GM20000 (cell line): ENCODE data around the gene PIGL.

Source experiments
- DNase-seq: peaks from one replicate; pipeline ENCODE4 v3.0.0; 2012; ENCODE audit warnings: low spot score
- CTCF ChIP-seq: IDR thresholded peaks from 2 replicates; pipeline ENCODE4 v1.5.1; 2012; ENCODE audit warnings: mild to moderate bottlenecking, control low read depth; ENCODE audit errors: extremely low read depth, missing control alignments

The PIGL gene

GRCh38 chr17:16239931-16240330, 22.9 kb downstream of the PIGL start:
- no peak for TF ChIP-seq CTCF
- no peak for DNase-seq

- TF ChIP-seq CTCF, result no peak
- no peak for DNase-seq
Observed at GRCh38 chr17:16241906-16242399, 24.9 kb downstream of the PIGL start.

GRCh38 chr17:16243385-16243784, 26.4 kb downstream of the PIGL start:
- no peak for DNase-seq
- TF ChIP-seq CTCF, result no peak

- TF ChIP-seq CTCF, result no peak
- no peak for DNase-seq
Observed at GRCh38 chr17:16243801-16244567, 27.0 kb downstream of the PIGL start.

GRCh38 chr17:16247586-16247984, 30.6 kb downstream of the PIGL start:
- TF ChIP-seq CTCF, result no peak
- DNase-seq, result no peak

GRCh38 chr17:16250635-16251034, 33.6 kb downstream of the PIGL start:
- TF ChIP-seq CTCF, result no peak
- no peak for DNase-seq

GRCh38 chr17:16251043-16251442, 34.0 kb downstream of the PIGL start:
- DNase-seq, result no peak
- no peak for TF ChIP-seq CTCF
